GM21737 (cell line): ENCODE measurements around the gene IL16.
A peak's percentile ranks its signal among the peaks of the same experiment; 100 is the strongest.
"Not testable (repeated sequence)": the region's sequence is repeated elsewhere in the genome, so short reads cannot be mapped to it uniquely, and the experiment has no call there.

Source experiments
- ATAC-seq: cut with Tn5 transposase; IDR thresholded peaks from one replicate; pipeline ENCODE4 v1.9.1; 2021; ENCODE audit warnings: mild to moderate bottlenecking, moderate library complexity; ENCODE audit not compliant: unreplicated experiment

Gene IL16

GRCh38 chr15:81309647-81310450, 113.2 kb downstream of the IL16 start:
- no peak for ATAC-seq

- ATAC-seq = no peak
These were observed 113.8 kb downstream of the IL16 start for GRCh38 chr15:81310480-81310879.

- peak; percentile 47 for ATAC-seq
These were observed 115.2 kb downstream of the IL16 start for GRCh38 chr15:81311752-81312464.

GRCh38 chr15:81312790-81313543, 116.3 kb downstream of the IL16 start:
- ATAC-seq = no peak

- ATAC-seq = no peak
These were observed 117.0 kb downstream of the IL16 start for GRCh38 chr15:81313686-81314085.

- ATAC-seq = no peak
These were observed 117.7 kb downstream of the IL16 start for GRCh38 chr15:81314378-81314777.

GRCh38 chr15:81315452-81316175, 118.9 kb downstream of the IL16 start:
- no peak for ATAC-seq

GRCh38 chr15:81316267-81316666, 119.6 kb downstream of the IL16 start:
- no peak for ATAC-seq

GRCh38 chr15:81317642-81318017, 121.0 kb downstream of the IL16 start:
- no peak for ATAC-seq

- ATAC-seq = no peak
These were observed 125.0 kb downstream of the IL16 start for GRCh38 chr15:81321667-81322066.

GRCh38 chr15:81322676-81323253, 126.1 kb downstream of the IL16 start:
- no peak for ATAC-seq

- peak; percentile 7 for ATAC-seq
These were observed 126.9 kb downstream of the IL16 start for GRCh38 chr15:81323559-81323943.

GRCh38 chr15:81323944-81324881, 127.5 kb downstream of the IL16 start, which contains the start of gene STARD5:
TSS of gene STARD5 (minus strand) at chr15:81324141. CDS start at chr15:81324099, 42 bp downstream.
- ATAC-seq = peak; percentile 100

GRCh38 chr15:81326466-81327212, 130.0 kb downstream of the IL16 start:
- ATAC-seq = no peak

- no peak for ATAC-seq
These were observed 130.8 kb downstream of the IL16 start for GRCh38 chr15:81327516-81327915.

- ATAC-seq = no peak
These were observed 132.8 kb downstream of the IL16 start for GRCh38 chr15:81329446-81329845.

- ATAC-seq = no peak
These were observed 133.8 kb downstream of the IL16 start for GRCh38 chr15:81330366-81331090.

- not testable (repeated sequence) for ATAC-seq
These were observed 134.5 kb downstream of the IL16 start for GRCh38 chr15:81331141-81331540.
